ENCODE data around the gene CLDN14. TPM values are rescaled to one million over a fixed set of nuclear protein-coding genes. Genes with fewer than 3 reads are reported as not detected.

Gene CLDN14
- total and polyA plus RNA-seq, 2 donors, result 0.14 to 0.78 TPM

GRCh38 chr21:36411301-36411700 lies 68.6 kb downstream of the CLDN14 start:
- Histone ChIP-seq H3K4me1 (ENCODE audit: control insufficient read depth in 2 of 2, insufficient read depth in 2 of 2, low read length in 2 of 2) (peaks cover 0 to 2% of the 10 kb centered on the region in 2 donors), H3K4me3 (ENCODE audit: low read length in 2 of 2) (no peak overlapping the region), H3K27ac (ENCODE audit: low read depth in 1 of 2, low read length in 1 of 2) (no peak overlapping the region), H3K36me3 (ENCODE audit: control insufficient read depth in 2 of 2, insufficient read depth in 2 of 2, low read length in 1 of 2) (peaks cover 15 to 34% of the 10 kb centered on the region in 2 donors), H3K27me3 (ENCODE audit: control insufficient read depth in 2 of 2, insufficient read depth in 1 of 2, low read length in 1 of 2) (no peaks in the 10 kb centered on the region), H3K9me3 (ENCODE audit: control insufficient read depth in 2 of 2, insufficient read depth in 1 of 2, low read length in 1 of 2) (no peaks in the 10 kb centered on the region)
- no peak for DNase-seq (ENCODE audit: low read depth in 6 of 9, low spot score in 9 of 9)
- WGBS, result 96% methylated on average over 10 of the region's 10 CpGs

Other genes with a start within 250 kb of the CLDN14 start
- gene MORC3, start 159.9 kb downstream of the CLDN14 start, total RNA-seq, result 48.1 TPM
- 33.2 TPM for gene MORC3, start 159.9 kb downstream of the CLDN14 start, polyA plus RNA-seq
- gene CHAF1B, start 94.7 kb downstream of the CLDN14 start, total RNA-seq, result 6.1 TPM
- gene CHAF1B, start 94.7 kb downstream of the CLDN14 start, polyA plus RNA-seq, result 1.8 TPM
- gene SIM2, start 219.0 kb upstream of the CLDN14 start, total RNA-seq, result not detected
- gene SIM2, start 219.0 kb upstream of the CLDN14 start, polyA plus RNA-seq, result 0.07 TPM

All from thymus (tissue), 11 donors.